Body of pancreas (tissue), 4 donors: ENCODE results near the gene SUMF2. TPM values are rescaled to one million over a fixed set of nuclear protein-coding genes. Genes with fewer than 3 reads are reported as not detected.
"Not testable (repeated sequence)": the region's sequence is repeated elsewhere in the genome, so short reads cannot be mapped to it uniquely, and the experiment has no call there.

ENCODE experiments used
- ATAC-seq: fragments of 150-250 bp; one replicate; pipeline ENCODE4 v1.9.1; 2016
- DNase-seq, 4 donors: peaks; one replicate each; pipeline ENCODE4 v3.0.0-alpha.2; 2019
- H3K27ac ChIP-seq, 4 donors: fragments of 200-600 bp; sonication (generic); 1 replicate in 3 of 4; 2 replicates in 1 of 4; pipeline versions ENCODE4 v1.5.1 to v1.6.1; 2016 to 2019; ENCODE audit warnings: mild to moderate bottlenecking in 1 of 4, mixed read lengths in 1 of 4, moderate library complexity in 1 of 4
- H3K27me3 ChIP-seq, 2 donors: fragments of 200-600 bp; sonication (generic); one replicate each; pipeline ENCODE4 v1.6.0; 2016; ENCODE audit warnings: mild to moderate bottlenecking in 1 of 2
- H3K36me3 ChIP-seq, 2 donors: fragments of 200-600 bp; sonication (generic); replicated peaks in 1 of 2; 2 replicates each; pipeline ENCODE4 v1.5.1; 2016; ENCODE audit warnings: low read depth in 2 of 2; ENCODE audit not compliant: insufficient read depth in 1 of 2
- H3K4me1 ChIP-seq: fragments of 200-600 bp; sonication (generic); one replicate; pipeline ENCODE4 v1.6.0; 2016
- H3K4me3 ChIP-seq, 2 donors: fragments of 200-600 bp; sonication (generic); 1 replicate in 1 of 2; 2 replicates in 1 of 2; pipeline ENCODE4 v1.5.1; 2016 to 2019
- H3K9me3 ChIP-seq, 3 donors: fragments of 200-600 bp; sonication (generic); 1 replicate in 2 of 3; 2 replicates in 1 of 3; pipeline ENCODE4 v1.5.1; 2016
- POLR2A ChIP-seq, 3 donors: fragments of 450-650 bp; IDR thresholded peaks; one replicate each; pipeline ENCODE4 v1.6.1; 2016; ENCODE audit warnings: antibody characterized with exemption in 3 of 3, mild to moderate bottlenecking in 2 of 3
- WGBS, 2 donors: methylation state at CpG; one replicate each; pipeline ENCODE4 v1.1.5; 2017; 5-methylcytosine and 5-hydroxymethylcytosine counted together
- intact Hi-C: fragments of 100-400 bp; cut with DNase I; formaldehyde crosslinking; loops from one replicate; pipeline ENCODE4 v1.15.1; 2023
- total RNA-seq, 2 donors: library from RNA; depleted of rRNA; stranded (reverse); fragments of >200 nt; gene quantifications; one replicate each; pipeline ENCODE4 v1.1.0, GENCODE V29; 2016
- TF ChIP-seq, protein P1 (sequence below), 7 experiments: fragments of 450-650 bp in 4 of 7; fragments of 200-600 bp in 3 of 7; sonication (generic) in 3 of 7; IDR thresholded peaks; one replicate each; pipeline ENCODE4 v1.5.1; 2016 to 2019; ENCODE audit warnings: antibody characterized with exemption in 7 of 7

The SUMF2 gene
- total RNA-seq, 2 donors from 2014 or later = 105 to 143 TPM

DNA sequence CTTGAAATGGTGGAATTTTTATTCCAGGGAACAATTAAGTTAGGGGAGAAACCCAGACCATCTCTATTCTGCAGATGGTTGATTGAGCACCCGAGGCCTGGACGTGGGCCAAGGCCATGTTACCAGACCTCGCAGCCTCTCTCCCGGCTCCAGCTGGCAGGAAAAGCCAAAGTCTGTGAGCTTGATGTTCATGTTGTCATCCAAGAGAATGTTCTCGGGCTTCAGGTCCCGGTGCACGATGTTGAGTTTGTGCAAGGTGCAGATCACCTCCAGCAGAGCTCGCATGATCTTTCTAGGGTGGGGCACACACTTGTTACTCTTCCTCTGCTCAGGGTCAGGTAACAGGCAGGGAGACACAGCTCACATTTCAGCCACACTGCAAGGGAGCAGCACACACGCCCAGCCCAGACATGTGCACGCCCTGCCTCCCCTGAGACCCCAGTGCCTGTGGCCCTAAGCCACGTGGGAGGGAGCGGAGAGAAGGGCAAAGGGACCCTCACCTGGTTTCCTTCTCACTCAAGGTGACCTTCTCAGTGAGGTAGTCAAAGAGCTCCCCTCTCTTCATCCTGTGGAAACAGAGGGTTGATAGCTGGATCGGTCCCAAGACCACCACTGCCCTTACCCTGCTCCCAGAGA lies 19.2 kb downstream of the SUMF2 start:
- DNase-seq (peak; percentile 43 to 75 (median 56)), ATAC-seq (no peak)
- Histone ChIP-seq H3K27me3 (no peaks in the 10 kb centered on the region), H3K4me3 (no peak overlapping the region), H3K27ac (no peak overlapping the region), H3K9me3 (no peaks in the 10 kb centered on the region), H3K4me1 (peaks cover 23% of the 10 kb centered on the region), H3K36me3 (no peaks in the 10 kb centered on the region)
- intact Hi-C loops = no loop called here
- WGBS, 2 donors = 14 to 44% methylated on average over 8 to 12 of the region's 13 CpGs
- TF ChIP-seq, protein P1, sequence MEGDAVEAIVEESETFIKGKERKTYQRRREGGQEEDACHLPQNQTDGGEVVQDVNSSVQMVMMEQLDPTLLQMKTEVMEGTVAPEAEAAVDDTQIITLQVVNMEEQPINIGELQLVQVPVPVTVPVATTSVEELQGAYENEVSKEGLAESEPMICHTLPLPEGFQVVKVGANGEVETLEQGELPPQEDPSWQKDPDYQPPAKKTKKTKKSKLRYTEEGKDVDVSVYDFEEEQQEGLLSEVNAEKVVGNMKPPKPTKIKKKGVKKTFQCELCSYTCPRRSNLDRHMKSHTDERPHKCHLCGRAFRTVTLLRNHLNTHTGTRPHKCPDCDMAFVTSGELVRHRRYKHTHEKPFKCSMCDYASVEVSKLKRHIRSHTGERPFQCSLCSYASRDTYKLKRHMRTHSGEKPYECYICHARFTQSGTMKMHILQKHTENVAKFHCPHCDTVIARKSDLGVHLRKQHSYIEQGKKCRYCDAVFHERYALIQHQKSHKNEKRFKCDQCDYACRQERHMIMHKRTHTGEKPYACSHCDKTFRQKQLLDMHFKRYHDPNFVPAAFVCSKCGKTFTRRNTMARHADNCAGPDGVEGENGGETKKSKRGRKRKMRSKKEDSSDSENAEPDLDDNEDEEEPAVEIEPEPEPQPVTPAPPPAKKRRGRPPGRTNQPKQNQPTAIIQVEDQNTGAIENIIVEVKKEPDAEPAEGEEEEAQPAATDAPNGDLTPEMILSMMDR (IDR thresholded peaks at IDR 0.05) = no peak
- no peak for TF ChIP-seq POLR2A (IDR thresholded peaks at IDR 0.05)

DNA sequence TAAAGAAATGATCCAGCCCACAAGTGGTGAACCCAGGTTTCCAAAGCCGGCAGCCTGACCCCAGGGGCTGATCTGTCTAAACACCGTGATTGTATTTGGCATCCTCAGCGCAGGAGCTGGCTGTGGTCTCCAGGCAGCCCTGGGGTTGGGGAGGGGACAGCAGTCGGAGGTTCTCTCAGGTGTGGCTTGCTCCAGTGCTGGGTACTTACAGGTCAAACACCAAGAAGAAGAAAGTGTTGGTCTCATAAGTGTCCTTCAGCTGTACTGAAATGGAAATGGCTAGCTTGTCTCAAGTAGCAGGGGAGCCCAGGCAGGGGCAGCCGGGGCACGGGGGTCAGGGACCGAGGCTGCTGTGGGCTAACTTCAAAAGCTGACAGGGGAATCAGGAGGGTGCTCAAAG lies 22.7 kb downstream of the SUMF2 start:
- Histone ChIP-seq H3K4me3 (no peak overlapping the region), H3K4me1 (peaks cover 8% of the 10 kb centered on the region), H3K9me3 (no peaks in the 10 kb centered on the region), H3K27me3 (no peaks in the 10 kb centered on the region), H3K36me3 (no peaks in the 10 kb centered on the region), H3K27ac (no peak overlapping the region)
- TF ChIP-seq, protein P1 (IDR thresholded peaks at IDR 0.05) = no peak
- no peak for TF ChIP-seq POLR2A (IDR thresholded peaks at IDR 0.05)
- DNase-seq (no peak), ATAC-seq (no peak)
- WGBS, 2 donors = 89 to 100% methylated on average over 2 to 7 of the region's 7 CpGs
- intact Hi-C loops = no loop called here

DNA sequence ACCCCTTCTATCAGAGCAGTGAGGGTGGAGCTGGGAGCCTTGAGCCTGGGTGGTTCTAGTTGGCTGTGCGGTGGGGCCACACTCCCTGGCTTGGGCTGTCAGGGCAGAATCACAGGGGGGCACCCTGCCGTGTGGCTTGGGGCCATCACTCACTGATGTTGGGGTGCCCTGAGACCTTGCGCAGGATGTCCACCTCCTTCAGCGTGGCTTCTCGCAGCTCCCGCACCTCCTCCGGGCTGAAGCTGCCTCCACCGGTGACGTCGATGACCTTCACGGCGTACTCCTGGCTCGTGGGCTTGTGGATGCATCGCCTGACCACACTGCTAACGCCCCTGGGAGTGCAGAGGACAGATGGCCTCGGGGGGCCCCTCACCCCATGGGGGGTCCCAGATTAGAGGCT lies 23.4 kb downstream of the SUMF2 start:
- WGBS, 2 donors = 87 to 89% methylated on average over 15 to 16 of the region's 16 CpGs
- no peak for DNase-seq
- H3K27me3 ChIP-seq = no peaks in the 10 kb centered on the region
- H3K27ac ChIP-seq = no peak overlapping the region
- no peak for ATAC-seq
- no peak overlapping the region for H3K4me3 ChIP-seq
- H3K4me1 ChIP-seq = peaks cover 11% of the 10 kb centered on the region
- intact Hi-C loops = no loop called here
- TF ChIP-seq POLR2A (IDR thresholded peaks at IDR 0.05) = no peak
- no peaks in the 10 kb centered on the region for H3K9me3 ChIP-seq
- no peaks in the 10 kb centered on the region for H3K36me3 ChIP-seq

DNA sequence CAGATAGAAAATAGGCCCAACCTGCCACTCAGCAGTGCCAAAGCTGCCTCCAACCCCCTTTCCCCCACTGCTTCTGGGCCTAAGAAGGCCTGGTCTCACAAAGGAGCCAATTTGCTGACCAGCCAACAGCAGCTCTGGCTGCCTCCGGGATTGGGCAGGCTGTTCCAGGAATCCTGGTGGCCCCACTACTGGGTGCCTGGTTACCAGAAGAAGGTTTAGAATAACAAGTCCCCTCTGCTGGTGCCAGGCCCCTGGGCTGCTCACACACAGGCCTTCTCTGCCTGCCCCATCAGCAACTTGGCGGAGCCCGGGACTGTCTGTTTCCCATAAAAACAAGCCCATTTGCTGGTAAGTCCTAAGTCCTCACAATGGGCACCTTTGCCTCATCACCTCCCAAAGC lies 27.5 kb downstream of the SUMF2 start:
- DNase-seq (no peak), ATAC-seq (no peak)
- Histone ChIP-seq H3K36me3 (no peaks in the 10 kb centered on the region), H3K27me3 (no peaks in the 10 kb centered on the region), H3K4me1 (peaks cover 14% of the 10 kb centered on the region), H3K27ac (no peak overlapping the region), H3K9me3 (no peaks in the 10 kb centered on the region), H3K4me3 (no peak overlapping the region)
- WGBS, 2 donors = 86 to 94% methylated on average over 3 of the region's 3 CpGs
- TF ChIP-seq, protein P1 (IDR thresholded peaks at IDR 0.05) = no peak
- no peak for TF ChIP-seq POLR2A (IDR thresholded peaks at IDR 0.05)
- intact Hi-C loops = no loop called here

DNA sequence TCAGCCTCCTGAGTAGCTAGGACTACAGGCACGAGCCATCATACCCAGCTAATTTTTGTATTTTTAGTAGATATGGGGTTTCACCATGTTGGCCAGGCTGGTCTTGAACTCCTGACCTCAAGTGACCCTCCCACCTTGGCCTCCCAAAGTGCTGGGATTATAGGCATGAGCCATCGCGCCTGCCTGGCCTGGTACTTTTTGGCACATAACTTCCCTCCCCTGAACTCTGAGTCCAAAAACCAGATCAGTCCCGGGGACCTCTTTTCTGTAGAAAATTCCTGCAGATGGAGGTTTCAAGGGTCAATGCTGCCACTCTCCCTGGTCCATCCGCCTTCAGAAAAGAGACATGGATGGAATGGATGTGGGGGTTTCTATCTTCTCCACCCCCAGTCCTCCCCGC lies 28.3 kb downstream of the SUMF2 start:
- ATAC-seq, H3K4me3 ChIP-seq, DNase-seq, H3K36me3 ChIP-seq, H3K9me3 ChIP-seq, H3K27me3 ChIP-seq, intact Hi-C loops: not testable (repeated sequence)
- H3K27ac ChIP-seq = peak overlapping the region in 1 of 4 donors; percentile 59
- WGBS, 2 donors = 21 to 30% methylated on average over 5 to 6 of the region's 6 CpGs
- peaks cover 20% of the 10 kb centered on the region for H3K4me1 ChIP-seq
